Mesenchymal stem cell (in vitro differentiated cells and primary cell): ENCODE measurements around the gene FCN3.
"Not testable (repeated sequence)": the region's sequence is repeated elsewhere in the genome, so short reads cannot be mapped to it uniquely, and the experiment has no call there.

ENCODE experiments used
- DNase-seq: peaks from one replicate; pipeline ENCODE4 v3.0.0-alpha.2; 2013
- H2AFZ ChIP-seq: one replicate; pipeline ENCODE4 v1.6.1; 2013; ENCODE audit warnings: low read depth, mild to moderate bottlenecking, control low read depth, inconsistent platforms, low read length, moderate library complexity
- H2AK5ac ChIP-seq: 2 replicates; pipeline ENCODE4 v1.6.1; 2013; ENCODE audit warnings: low read length, moderate library complexity, mild to moderate bottlenecking, inconsistent platforms; ENCODE audit not compliant: severe bottlenecking
- H2BK120ac ChIP-seq: one replicate; pipeline ENCODE4 v1.6.1; 2013; ENCODE audit warnings: low read depth, mild to moderate bottlenecking, inconsistent platforms, low read length, moderate library complexity
- H2BK12ac ChIP-seq, 2 experiments: one replicate each; pipeline ENCODE4 v1.6.1; 2013; ENCODE audit warnings: inconsistent platforms in 2 of 2, low read length in 2 of 2, mild to moderate bottlenecking in 2 of 2, moderate library complexity in 2 of 2, control low read depth in 1 of 2
- H2BK15ac ChIP-seq: one replicate; pipeline ENCODE4 v1.6.1; 2013; ENCODE audit warnings: mild to moderate bottlenecking, low read depth, inconsistent platforms; ENCODE audit not compliant: poor library complexity, severe bottlenecking
- H2BK5ac ChIP-seq: 2 replicates; pipeline ENCODE4 v1.6.1; 2013; ENCODE audit warnings: low read depth, mild to moderate bottlenecking, low read length, control low read depth, inconsistent platforms; ENCODE audit not compliant: poor library complexity, severe bottlenecking
- H3K14ac ChIP-seq, 2 experiments: one replicate each; pipeline ENCODE4 v1.6.1; 2013; ENCODE audit warnings: inconsistent platforms in 2 of 2, low read length in 2 of 2, control low read depth in 1 of 2, mild to moderate bottlenecking in 1 of 2, moderate library complexity in 1 of 2
- H3K18ac ChIP-seq, 2 experiments: one replicate each; pipeline ENCODE4 v1.6.1; 2013; ENCODE audit warnings: inconsistent platforms in 2 of 2, low read length in 2 of 2, control low read depth in 1 of 2, low read depth in 1 of 2, mild to moderate bottlenecking in 1 of 2
- H3K23ac ChIP-seq, 2 experiments: one replicate each; pipeline ENCODE4 v1.6.1; 2013; ENCODE audit warnings: inconsistent platforms in 2 of 2, low read length in 2 of 2, mild to moderate bottlenecking in 2 of 2, moderate library complexity in 2 of 2, control low read depth in 1 of 2
- H3K27ac ChIP-seq: 2 replicates; pipeline ENCODE4 v1.5.1; 2013; ENCODE audit warnings: mild to moderate bottlenecking, moderate library complexity, low read length, control low read depth, inconsistent platforms; ENCODE audit not compliant: poor library complexity, severe bottlenecking
- H3K27me3 ChIP-seq, 2 experiments: 2 replicates each; pipeline versions ENCODE4 v1.6.1 to v1.7.0; 2013; ENCODE audit warnings: low read length in 2 of 2, mild to moderate bottlenecking in 2 of 2, moderate library complexity in 2 of 2, control low read depth in 1 of 2, inconsistent platforms in 1 of 2; ENCODE audit not compliant: control insufficient read depth in 1 of 2, insufficient read depth in 1 of 2
- H3K36me3 ChIP-seq, 2 experiments: 2 replicates each; pipeline versions ENCODE4 v1.6.1 to v1.7.0; 2013; ENCODE audit warnings: low read length in 2 of 2, control low read depth in 1 of 2, inconsistent platforms in 1 of 2, low read depth in 1 of 2, mild to moderate bottlenecking in 1 of 2; ENCODE audit not compliant: insufficient read depth in 2 of 2, control insufficient read depth in 1 of 2
- H3K4ac ChIP-seq, 2 experiments: one replicate each; pipeline ENCODE4 v1.6.1; 2013; ENCODE audit warnings: inconsistent platforms in 2 of 2, low read length in 2 of 2, mild to moderate bottlenecking in 2 of 2, moderate library complexity in 2 of 2, control low read depth in 1 of 2, low read depth in 1 of 2
- H3K4me1 ChIP-seq: 2 replicates; pipeline ENCODE4 v1.6.1; 2013; ENCODE audit warnings: low read depth, low read length, control low read depth; ENCODE audit not compliant: control insufficient read depth, insufficient read depth
- H3K4me2 ChIP-seq: 2 replicates; pipeline ENCODE4 v1.6.1; 2013; ENCODE audit warnings: low read length, mild to moderate bottlenecking, inconsistent platforms; ENCODE audit not compliant: poor library complexity, severe bottlenecking
- H3K4me3 ChIP-seq, 2 experiments: 2 replicates each; pipeline versions ENCODE4 v1.5.1 to v1.7.0; 2013; ENCODE audit warnings: low read length in 2 of 2, mild to moderate bottlenecking in 2 of 2, control low read depth in 1 of 2, low read depth in 1 of 2; ENCODE audit not compliant: insufficient read depth in 1 of 2
- H3K79me1 ChIP-seq: replicated peaks from 2 replicates; pipeline ENCODE4 v1.6.1; 2013; ENCODE audit warnings: mild to moderate bottlenecking, control low read depth, low read length, inconsistent platforms; ENCODE audit not compliant: poor library complexity, severe bottlenecking
- H3K9ac ChIP-seq: 2 replicates; pipeline ENCODE4 v1.7.0; 2013; ENCODE audit warnings: mild to moderate bottlenecking, low read length, moderate library complexity
- H3K9me3 ChIP-seq: 2 replicates; pipeline ENCODE4 v1.7.0; 2013; ENCODE audit warnings: mild to moderate bottlenecking, low read length; ENCODE audit not compliant: control insufficient read depth
- H4K8ac ChIP-seq: one replicate; pipeline ENCODE4 v1.6.1; 2013; ENCODE audit warnings: inconsistent platforms, mild to moderate bottlenecking, low read length, moderate library complexity
- H4K91ac ChIP-seq: one replicate; pipeline ENCODE4 v1.6.1; 2013; ENCODE audit warnings: mild to moderate bottlenecking, low read length, inconsistent platforms
- WGBS: methylation state at CpG from one replicate; pipeline ENCODE4 v1.1.7; 2013; ENCODE audit warnings: mixed read lengths; 5-methylcytosine and 5-hydroxymethylcytosine counted together

The FCN3 gene

DNA sequence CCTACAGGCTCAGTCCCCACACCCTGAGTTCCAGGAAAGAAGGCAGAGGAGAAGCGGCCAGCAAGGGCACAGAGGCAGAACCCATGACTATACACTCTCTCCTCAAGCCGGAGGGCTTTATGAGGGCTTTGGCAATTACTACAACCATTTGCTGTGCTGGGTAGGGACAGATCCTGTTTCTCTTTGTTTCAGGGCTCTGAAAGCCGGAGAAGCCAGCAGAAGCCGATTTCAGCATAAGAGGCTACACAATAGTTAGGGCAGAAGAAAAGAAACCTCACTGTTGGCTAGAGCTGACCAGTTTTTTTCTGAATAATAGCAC lies 31.7 kb upstream of the FCN3 start:
- Histone ChIP-seq H2BK15ac (no peak overlapping the region), H3K18ac (peak overlapping the region in 1 of 2 experiments; percentile 78)

DNA sequence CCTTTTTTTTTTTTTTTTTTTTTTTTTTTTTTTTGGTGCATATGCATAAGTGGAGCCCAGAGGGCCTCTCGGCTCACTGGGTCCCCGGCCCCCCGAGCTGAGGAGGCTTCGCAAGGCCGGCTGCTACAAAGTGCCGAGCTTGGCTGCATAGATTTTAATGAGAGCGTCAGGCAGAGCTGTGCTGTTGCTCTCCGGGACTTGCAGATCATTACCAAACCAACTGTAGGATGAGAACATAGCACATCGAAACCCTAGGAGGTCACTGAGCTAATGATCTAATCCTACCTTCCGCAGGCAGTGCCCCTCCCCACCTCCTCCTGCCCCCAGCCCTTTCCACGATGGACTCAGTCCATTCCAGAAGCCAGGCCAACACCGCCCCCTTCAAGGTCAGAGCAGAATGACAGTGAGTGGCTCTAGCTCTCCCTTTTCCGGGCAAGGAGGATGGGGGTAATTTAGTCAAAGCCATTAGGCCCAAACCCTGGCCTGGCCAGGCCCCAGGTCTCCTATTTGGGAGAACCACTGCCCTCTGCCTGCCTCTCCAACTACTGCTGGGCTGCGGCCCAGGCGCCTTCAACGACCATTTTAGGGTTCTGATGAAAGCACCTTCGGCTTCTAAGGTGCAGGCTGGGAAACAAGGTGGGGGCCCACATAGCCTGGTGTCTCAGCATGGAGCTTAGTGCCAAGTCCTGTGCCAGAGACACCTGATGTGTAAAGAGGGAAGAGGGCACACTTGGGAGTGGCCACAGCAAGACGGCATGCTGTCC lies 31.2 kb upstream of the FCN3 start:
- Histone ChIP-seq H3K79me1 (peaks cover 13% of the 10 kb centered on the region), H4K8ac (peak overlapping the region; percentile 63), H3K36me3 (peaks cover 46 to 52% of the 10 kb centered on the region in 2 experiments), H4K91ac (peak overlapping the region; percentile 80), H2AK5ac (peak overlapping the region; percentile 57), H3K27ac (peak overlapping the region; percentile 94), H3K4me2 (peak overlapping the region; percentile 58), H3K4me1 (peaks cover 37% of the 10 kb centered on the region), H3K9ac (peak overlapping the region; percentile 67), H3K18ac (peak overlapping the region; percentile 48 to 78)
- H2AFZ ChIP-seq, H2BK5ac ChIP-seq, H2BK15ac ChIP-seq, H3K14ac ChIP-seq, H3K27me3 ChIP-seq, H3K4ac ChIP-seq, H3K4me3 ChIP-seq, H2BK12ac ChIP-seq, H3K23ac ChIP-seq, H3K9me3 ChIP-seq, H2BK120ac ChIP-seq: not testable (repeated sequence)
- 62% methylated on average over 14 of the region's 18 CpGs for WGBS
- DNase-seq = peak; percentile 23

More for the DNA sequence above, 31.7 kb upstream of the FCN3 start:
- Histone ChIP-seq H3K79me1 (peaks cover 14% of the 10 kb centered on the region), H2BK120ac (no peak overlapping the region), H3K14ac (no peak overlapping the region), H2AFZ (no peak overlapping the region), H4K8ac (peak overlapping the region; percentile 63), H3K4me2 (no peak overlapping the region), H3K4me1 (peaks cover 35% of the 10 kb centered on the region), H3K9ac (no peak overlapping the region), H4K91ac (peak overlapping the region; percentile 80), H3K36me3 (peaks cover 47 to 55% of the 10 kb centered on the region in 2 experiments), H3K9me3 (no peaks in the 10 kb centered on the region), H2AK5ac (peak overlapping the region; percentile 57), H3K27me3 (no peaks in the 10 kb centered on the region), H3K4me3 (no peak overlapping the region), H2BK12ac (no peak overlapping the region), H2BK5ac (no peak overlapping the region), H3K4ac (no peak overlapping the region), H3K23ac (no peak overlapping the region), H3K27ac (peak overlapping the region; percentile 84)
- DNase-seq = no peak
- WGBS = 98% methylated on average over 3 of the region's 4 CpGs

DNA sequence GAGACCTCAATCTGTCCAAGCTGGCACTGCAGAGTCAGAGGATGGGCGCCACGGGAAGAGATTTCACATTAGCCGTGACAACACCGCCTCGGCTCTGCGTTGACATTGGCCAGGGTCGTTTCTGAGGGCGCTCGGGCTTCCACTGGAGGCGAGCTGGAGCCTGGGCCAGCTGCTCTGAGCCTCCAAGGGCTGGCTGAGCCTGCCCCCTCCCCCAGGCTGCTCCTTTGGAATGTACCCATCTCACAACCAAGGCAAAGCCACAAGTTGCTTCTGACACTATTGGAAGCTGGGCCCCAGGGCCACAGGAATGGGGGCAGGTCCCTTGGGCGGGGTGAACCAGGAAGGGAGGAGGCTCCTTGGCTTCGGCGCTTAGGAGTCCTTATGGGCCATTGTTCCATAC lies 30.4 kb upstream of the FCN3 start:
- no peak overlapping the region for H3K4me3 ChIP-seq
- H3K36me3 ChIP-seq = peaks cover 40 to 45% of the 10 kb centered on the region in 2 experiments
- H2BK15ac ChIP-seq = peak overlapping the region; percentile 62
- H3K18ac ChIP-seq = peak overlapping the region; percentile 81 to 94
- H2BK12ac ChIP-seq = peak overlapping the region; percentile 20 to 79
- no peak overlapping the region for H2BK120ac ChIP-seq
- WGBS = 54% methylated on average over 13 of the region's 13 CpGs
- peak overlapping the region; percentile 18 for H2AK5ac ChIP-seq
- no peaks in the 10 kb centered on the region for H3K27me3 ChIP-seq
- H3K9ac ChIP-seq = peak overlapping the region; percentile 67
- no peaks in the 10 kb centered on the region for H3K9me3 ChIP-seq
- H3K14ac ChIP-seq = peak overlapping the region in 1 of 2 experiments; percentile 75
- H2AFZ ChIP-seq = no peak overlapping the region
- H3K4me2 ChIP-seq = no peak overlapping the region
- peak; percentile 91 for DNase-seq
- H2BK5ac ChIP-seq = peak overlapping the region; percentile 71
- H4K91ac ChIP-seq = peak overlapping the region; percentile 91
- peak overlapping the region; percentile 61 to 64 for H3K4ac ChIP-seq
- peak overlapping the region; percentile 10 for H4K8ac ChIP-seq
- H3K27ac ChIP-seq = peak overlapping the region; percentile 94
- H3K79me1 ChIP-seq = peaks cover 11% of the 10 kb centered on the region
- H3K4me1 ChIP-seq = peaks cover 41% of the 10 kb centered on the region
- peak overlapping the region in 1 of 2 experiments; percentile 61 for H3K23ac ChIP-seq

DNA sequence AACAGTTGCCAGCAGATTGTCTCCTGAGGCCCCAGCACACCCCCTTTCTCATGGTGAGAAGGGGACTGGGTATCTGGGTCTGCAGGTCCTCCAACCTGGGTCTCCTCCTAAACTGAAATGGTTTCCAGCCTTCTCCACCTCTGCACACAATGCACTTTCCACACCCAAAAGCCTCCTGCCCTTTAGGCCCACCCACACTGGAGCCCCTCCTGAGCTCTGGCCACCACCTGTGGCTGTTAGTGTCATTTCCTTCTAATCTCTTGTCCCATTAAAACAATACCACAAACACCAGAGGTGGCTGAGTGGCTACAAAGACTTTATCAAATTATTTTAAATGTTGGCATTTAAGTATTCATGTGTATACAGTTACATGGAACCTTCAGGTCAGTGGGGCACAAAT lies 29.3 kb upstream of the FCN3 start:
- peak overlapping the region; percentile 69 for H3K27ac ChIP-seq
- no peaks in the 10 kb centered on the region for H3K9me3 ChIP-seq
- H2BK12ac ChIP-seq = peak overlapping the region in 1 of 2 experiments; percentile 49
- peak overlapping the region; percentile 57 for H2AK5ac ChIP-seq
- no peak for DNase-seq
- peak overlapping the region; percentile 67 for H3K9ac ChIP-seq
- no peak overlapping the region for H4K91ac ChIP-seq
- H2BK5ac ChIP-seq = no peak overlapping the region
- peaks cover 11% of the 10 kb centered on the region for H3K79me1 ChIP-seq
- H3K4ac ChIP-seq = no peak overlapping the region
- H3K27me3 ChIP-seq = peaks cover 0 to 3% of the 10 kb centered on the region in 2 experiments
- peaks cover 33 to 36% of the 10 kb centered on the region in 2 experiments for H3K36me3 ChIP-seq
- no peak overlapping the region for H4K8ac ChIP-seq
- no peak overlapping the region for H2BK120ac ChIP-seq
- H3K4me1 ChIP-seq = peaks cover 51% of the 10 kb centered on the region
- H2AFZ ChIP-seq = no peak overlapping the region
- peak overlapping the region in 1 of 2 experiments; percentile 61 for H3K18ac ChIP-seq
- peak overlapping the region in 1 of 2 experiments; percentile 36 for H3K4me3 ChIP-seq
- H3K4me2 ChIP-seq = no peak overlapping the region
- peak overlapping the region in 1 of 2 experiments; percentile 31 for H3K14ac ChIP-seq
- no peak overlapping the region for H3K23ac ChIP-seq
- no peak overlapping the region for H2BK15ac ChIP-seq
